GM23338 (cell line): ENCODE data around the gene NEMP1.

Experiments used
- EZH2phosphoT487 ChIP-seq: fragments of 200-600 bp; sonication (generic); IDR thresholded peaks from one replicate; pipeline ENCODE4 v1.8.1; 2018; ENCODE audit warnings: antibody characterized with exemption; ENCODE audit not compliant: unreplicated experiment
- POLR2AphosphoS5 ChIP-seq: IDR thresholded peaks from 2 replicates; pipeline ENCODE4 v1.6.1; 2016; ENCODE audit warnings: antibody characterized with exemption, low read depth
- ZNF331 ChIP-seq: fragments of 250-450 bp; sonication (Bioruptor Pico); IDR thresholded peaks from 2 replicates; pipeline ENCODE4 v1.5.0; 2020; ENCODE audit warnings: low read depth, mild to moderate bottlenecking, moderate library complexity
- TF ChIP-seq, protein P1 (sequence below), 2 experiments: fragments of 200-600 bp in 1 of 2; sonication (generic) in 1 of 2; conservative IDR thresholded peaks; 2 replicates each; pipeline versions ENCODE4 v1.5.1 to v1.6.1; 2016 to 2017; ENCODE audit warnings: antibody characterized with exemption in 2 of 2, low read depth in 2 of 2, mild to moderate bottlenecking in 2 of 2, moderate library complexity in 1 of 2
- TF ChIP-seq, protein P2 (sequence below): IDR thresholded peaks from one replicate; pipeline ENCODE4 v1.6.1; 2018; ENCODE audit warnings: antibody characterized with exemption; ENCODE audit not compliant: unreplicated experiment

DNA sequence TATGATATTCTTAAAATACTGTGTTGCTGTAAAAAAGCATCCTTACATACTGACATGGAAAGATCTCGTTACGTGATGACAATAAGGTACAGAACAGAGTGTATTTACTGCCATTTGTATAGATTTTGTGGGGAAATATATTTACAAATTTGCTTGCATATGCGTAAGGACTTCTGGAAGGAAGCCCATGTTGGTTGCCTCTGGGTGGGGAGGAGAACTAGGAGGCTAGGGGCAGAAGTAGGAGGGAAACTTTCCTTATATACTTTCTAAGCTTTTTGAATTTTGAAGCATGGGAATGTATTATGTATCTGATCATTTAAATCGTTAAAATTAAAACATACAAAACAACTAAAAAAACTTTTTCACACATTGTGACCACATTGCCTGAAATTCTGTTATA lies 38.4 kb downstream of the NEMP1 start:
- TF ChIP-seq, protein P1, sequence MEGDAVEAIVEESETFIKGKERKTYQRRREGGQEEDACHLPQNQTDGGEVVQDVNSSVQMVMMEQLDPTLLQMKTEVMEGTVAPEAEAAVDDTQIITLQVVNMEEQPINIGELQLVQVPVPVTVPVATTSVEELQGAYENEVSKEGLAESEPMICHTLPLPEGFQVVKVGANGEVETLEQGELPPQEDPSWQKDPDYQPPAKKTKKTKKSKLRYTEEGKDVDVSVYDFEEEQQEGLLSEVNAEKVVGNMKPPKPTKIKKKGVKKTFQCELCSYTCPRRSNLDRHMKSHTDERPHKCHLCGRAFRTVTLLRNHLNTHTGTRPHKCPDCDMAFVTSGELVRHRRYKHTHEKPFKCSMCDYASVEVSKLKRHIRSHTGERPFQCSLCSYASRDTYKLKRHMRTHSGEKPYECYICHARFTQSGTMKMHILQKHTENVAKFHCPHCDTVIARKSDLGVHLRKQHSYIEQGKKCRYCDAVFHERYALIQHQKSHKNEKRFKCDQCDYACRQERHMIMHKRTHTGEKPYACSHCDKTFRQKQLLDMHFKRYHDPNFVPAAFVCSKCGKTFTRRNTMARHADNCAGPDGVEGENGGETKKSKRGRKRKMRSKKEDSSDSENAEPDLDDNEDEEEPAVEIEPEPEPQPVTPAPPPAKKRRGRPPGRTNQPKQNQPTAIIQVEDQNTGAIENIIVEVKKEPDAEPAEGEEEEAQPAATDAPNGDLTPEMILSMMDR (conservative IDR thresholded peaks at IDR 0.05; ENCODE audit: low read depth in 2 of 2) = no peak
- TF ChIP-seq, protein P2, sequence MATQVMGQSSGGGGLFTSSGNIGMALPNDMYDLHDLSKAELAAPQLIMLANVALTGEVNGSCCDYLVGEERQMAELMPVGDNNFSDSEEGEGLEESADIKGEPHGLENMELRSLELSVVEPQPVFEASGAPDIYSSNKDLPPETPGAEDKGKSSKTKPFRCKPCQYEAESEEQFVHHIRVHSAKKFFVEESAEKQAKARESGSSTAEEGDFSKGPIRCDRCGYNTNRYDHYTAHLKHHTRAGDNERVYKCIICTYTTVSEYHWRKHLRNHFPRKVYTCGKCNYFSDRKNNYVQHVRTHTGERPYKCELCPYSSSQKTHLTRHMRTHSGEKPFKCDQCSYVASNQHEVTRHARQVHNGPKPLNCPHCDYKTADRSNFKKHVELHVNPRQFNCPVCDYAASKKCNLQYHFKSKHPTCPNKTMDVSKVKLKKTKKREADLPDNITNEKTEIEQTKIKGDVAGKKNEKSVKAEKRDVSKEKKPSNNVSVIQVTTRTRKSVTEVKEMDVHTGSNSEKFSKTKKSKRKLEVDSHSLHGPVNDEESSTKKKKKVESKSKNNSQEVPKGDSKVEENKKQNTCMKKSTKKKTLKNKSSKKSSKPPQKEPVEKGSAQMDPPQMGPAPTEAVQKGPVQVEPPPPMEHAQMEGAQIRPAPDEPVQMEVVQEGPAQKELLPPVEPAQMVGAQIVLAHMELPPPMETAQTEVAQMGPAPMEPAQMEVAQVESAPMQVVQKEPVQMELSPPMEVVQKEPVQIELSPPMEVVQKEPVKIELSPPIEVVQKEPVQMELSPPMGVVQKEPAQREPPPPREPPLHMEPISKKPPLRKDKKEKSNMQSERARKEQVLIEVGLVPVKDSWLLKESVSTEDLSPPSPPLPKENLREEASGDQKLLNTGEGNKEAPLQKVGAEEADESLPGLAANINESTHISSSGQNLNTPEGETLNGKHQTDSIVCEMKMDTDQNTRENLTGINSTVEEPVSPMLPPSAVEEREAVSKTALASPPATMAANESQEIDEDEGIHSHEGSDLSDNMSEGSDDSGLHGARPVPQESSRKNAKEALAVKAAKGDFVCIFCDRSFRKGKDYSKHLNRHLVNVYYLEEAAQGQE = no peak
- TF ChIP-seq EZH2phosphoT487 = no peak
- TF ChIP-seq ZNF331 = no peak
- TF ChIP-seq POLR2AphosphoS5 = no peak
